GM21447 (cell line): Measurements from ENCODE around the gene SLC25A24.

Source experiments
- ATAC-seq: cut with Tn5 transposase; IDR thresholded peaks from one replicate; pipeline ENCODE4 v1.9.1; 2021; ENCODE audit not compliant: unreplicated experiment

Gene SLC25A24

GRCh38 chr1:108107658-108108057, 92.5 kb downstream of the SLC25A24 start:
- ATAC-seq: no peak

GRCh38 chr1:108106775-108107174, 93.4 kb downstream of the SLC25A24 start:
- ATAC-seq: no peak

- ATAC-seq: no peak
These were observed 100.0 kb downstream of the SLC25A24 start for GRCh38 chr1:108100148-108100547.

- no peak for ATAC-seq
These were observed 103.1 kb downstream of the SLC25A24 start for GRCh38 chr1:108097018-108097417.

GRCh38 chr1:108096089-108096488, 104.1 kb downstream of the SLC25A24 start:
- no peak for ATAC-seq

GRCh38 chr1:108089477-108089876, 110.7 kb downstream of the SLC25A24 start:
- no peak for ATAC-seq

- no peak for ATAC-seq
These were observed 114.5 kb downstream of the SLC25A24 start for GRCh38 chr1:108085628-108086027.

GRCh38 chr1:108084866-108085477, 115.2 kb downstream of the SLC25A24 start:
- ATAC-seq: no peak
